Activated CD8-positive, alpha-beta memory T cell treated with anti-CD3 and anti-CD28 coated beads for 24 hours (primary cell): Measurements from ENCODE around the gene NFIL3.
A peak's percentile ranks its signal among the peaks of the same experiment; 100 is the strongest.
"Not testable (repeated sequence)": the region's sequence is repeated elsewhere in the genome, so short reads cannot be mapped to it uniquely, and the experiment has no call there.

Experiments used
- DNase-seq: peaks from one replicate; pipeline ENCODE4 v3.0.0-alpha.2; 2020

The NFIL3 gene, protein sequence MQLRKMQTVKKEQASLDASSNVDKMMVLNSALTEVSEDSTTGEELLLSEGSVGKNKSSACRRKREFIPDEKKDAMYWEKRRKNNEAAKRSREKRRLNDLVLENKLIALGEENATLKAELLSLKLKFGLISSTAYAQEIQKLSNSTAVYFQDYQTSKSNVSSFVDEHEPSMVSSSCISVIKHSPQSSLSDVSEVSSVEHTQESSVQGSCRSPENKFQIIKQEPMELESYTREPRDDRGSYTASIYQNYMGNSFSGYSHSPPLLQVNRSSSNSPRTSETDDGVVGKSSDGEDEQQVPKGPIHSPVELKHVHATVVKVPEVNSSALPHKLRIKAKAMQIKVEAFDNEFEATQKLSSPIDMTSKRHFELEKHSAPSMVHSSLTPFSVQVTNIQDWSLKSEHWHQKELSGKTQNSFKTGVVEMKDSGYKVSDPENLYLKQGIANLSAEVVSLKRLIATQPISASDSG

DNA sequence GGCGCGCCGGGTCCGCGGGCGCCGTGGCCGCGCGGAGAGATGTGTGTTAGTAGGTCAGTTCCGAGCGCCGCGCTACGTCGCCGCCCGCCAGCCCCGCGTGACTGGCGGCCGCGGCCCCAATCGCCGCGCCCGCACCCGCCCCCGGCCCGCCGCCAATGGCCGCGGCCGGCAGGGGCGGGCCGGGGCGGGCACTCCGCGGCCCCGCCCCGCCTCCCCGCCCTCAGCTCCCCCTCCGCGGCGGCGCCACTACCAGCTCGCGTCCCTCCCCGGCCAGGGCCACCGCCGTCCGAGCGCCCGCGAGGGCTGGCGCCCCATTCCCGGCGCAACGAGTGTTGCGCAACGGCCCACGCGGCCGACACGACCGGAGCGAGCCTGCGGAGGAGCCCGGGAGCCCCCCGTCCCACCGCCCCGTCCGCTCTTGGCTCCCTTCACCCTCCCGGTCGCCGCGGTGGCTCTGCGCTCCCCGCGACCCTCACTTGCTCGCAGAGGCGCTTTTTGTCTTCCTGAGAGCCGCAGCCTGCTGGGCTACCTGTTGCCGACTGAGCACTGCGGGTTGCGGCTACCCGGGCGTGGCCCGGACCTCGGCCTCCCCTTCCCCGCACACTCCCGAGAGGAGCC is at the start of gene NFIL3:
Gene NFIL3 (minus strand): TSS at position 48 of the 618 bp plus-strand sequence. CDS start 13,098 bp downstream, outside the sequence.
- peak; percentile 86 for DNase-seq

DNA sequence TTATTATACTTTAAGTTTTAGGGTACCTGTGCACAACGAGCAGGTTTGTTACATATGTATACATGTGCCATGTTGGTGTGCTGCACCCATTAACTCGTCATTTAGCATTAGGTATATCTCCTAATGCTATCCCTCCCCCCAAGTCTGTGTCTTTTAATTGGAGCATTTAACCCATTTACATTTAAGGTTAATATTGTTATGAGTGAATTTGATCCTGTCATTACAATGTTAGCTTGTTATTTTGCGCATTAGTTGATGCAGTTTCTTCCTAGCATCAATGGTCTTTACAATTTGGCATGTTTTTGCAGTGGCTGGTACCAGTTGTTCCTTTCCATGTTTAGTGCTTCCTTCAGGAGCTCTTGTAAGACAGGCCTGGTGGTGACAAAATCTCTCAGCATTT is 47.9 kb upstream of the NFIL3 start:
- DNase-seq, result not testable (repeated sequence)

DNA sequence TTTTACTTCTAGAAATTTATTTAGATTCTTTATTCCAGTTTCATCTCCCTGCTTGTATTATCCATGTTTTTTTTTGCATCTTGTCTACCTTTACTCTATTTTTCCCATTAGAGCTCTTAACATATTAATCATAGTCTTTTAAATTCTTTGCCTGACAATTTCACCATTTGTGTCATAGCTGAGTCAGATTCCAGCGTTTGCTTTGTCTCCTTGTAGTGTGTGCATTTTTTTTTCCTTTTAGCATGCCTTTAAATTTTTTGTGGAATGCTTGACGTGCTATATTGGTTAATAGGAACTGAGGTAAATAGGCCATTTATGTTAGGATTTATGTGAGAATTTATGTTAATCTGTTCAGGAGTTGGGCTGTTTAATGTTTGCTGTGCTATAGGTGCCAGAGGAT is 41.8 kb upstream of the NFIL3 start:
- no peak for DNase-seq

DNA sequence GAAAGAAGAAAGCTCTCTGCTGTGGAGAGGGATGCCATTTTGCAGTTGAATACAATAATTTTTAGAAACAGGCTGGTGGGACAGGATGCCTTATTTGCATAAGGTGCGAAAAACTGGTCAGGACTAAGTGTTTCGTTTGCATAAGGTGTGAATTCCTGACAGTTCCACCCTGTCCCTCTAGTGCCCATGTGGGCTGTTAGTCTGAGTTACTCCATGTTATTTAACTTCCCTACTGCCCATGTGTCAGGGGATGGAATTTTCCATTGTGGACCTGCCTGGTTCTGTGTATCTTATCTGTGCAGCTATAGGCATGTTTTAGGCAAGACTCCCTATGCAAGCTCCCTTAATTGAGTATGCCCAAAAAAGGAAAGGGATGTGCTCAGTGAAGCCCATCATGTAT is 35.3 kb upstream of the NFIL3 start:
- no peak for DNase-seq

DNA sequence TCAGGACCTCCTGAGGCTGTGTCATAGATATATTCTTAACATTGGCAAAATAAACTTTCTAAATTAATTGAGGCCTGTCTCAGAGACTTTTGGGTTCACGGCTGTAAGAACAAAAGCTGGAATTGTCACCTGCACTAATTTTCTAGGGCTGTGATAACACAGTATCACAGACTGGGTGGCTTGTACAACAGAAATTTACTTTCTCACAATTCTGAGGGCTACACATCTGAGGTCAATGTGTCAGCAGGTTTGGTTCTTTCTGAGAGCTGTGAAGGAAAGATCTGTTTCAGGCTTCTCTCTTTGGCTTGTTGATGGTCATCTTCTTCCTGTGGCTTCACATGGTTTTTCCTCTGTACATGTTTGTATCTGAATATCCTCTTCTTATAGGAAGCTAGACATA is 29.2 kb upstream of the NFIL3 start:
- DNase-seq, result no peak

DNA sequence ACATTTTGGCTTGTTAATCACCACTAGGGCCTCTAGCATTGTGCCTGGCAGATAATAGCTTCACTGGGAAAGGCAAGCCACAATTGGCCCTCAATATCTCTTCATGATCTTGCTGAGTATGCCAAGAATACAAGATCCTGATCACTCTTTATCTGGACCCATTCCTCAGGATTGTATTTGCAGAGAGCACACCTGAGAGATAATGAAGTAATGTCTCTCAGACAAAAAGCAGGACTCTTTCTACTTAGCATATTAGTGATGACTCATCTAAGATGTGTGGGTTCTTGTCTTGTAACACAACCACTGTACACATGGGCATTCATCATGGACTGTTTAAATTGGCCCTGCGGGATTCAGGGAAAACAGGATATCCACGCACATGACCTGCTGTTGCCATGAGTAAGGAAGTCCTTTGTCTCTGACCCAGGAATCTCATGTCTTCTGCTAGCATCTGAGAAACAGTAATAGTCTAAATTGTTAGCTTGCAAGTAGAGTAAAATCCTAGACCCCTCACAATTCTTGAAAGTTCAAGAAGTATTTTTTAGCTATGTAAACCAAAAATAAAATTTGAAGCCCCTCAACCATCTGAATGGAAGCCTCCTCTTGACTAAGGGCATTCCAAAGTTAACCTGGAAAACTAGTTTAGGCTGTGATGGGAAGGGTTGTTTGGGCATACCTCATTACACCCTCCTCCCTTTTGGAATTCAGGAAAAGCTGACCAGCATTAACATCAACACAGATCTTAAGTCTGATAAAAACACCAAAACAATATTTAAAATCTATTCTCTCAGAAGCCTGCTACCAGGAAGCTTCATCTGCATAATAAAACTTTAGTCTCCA is 28.0 kb upstream of the NFIL3 start:
- no peak for DNase-seq

DNA sequence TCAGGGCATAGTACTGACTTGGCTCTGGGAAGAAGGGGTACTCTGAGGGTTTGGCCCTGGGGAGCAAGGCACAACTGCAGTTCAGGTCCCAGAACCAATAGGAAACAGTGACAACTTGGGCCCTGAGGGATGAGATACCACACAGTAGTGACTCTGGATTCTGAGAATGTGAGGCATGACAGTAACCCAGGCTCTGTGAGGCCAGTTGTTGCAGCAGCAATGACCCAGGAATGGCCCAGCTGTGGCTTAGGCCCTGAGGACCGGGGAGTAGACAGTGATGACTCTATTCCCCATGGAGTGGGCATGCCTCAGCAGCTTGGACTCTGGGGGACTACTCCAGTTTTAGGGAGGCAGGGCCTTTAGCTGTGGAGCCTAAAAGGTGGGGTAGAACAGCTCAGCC is 21.5 kb upstream of the NFIL3 start:
- no peak for DNase-seq

DNA sequence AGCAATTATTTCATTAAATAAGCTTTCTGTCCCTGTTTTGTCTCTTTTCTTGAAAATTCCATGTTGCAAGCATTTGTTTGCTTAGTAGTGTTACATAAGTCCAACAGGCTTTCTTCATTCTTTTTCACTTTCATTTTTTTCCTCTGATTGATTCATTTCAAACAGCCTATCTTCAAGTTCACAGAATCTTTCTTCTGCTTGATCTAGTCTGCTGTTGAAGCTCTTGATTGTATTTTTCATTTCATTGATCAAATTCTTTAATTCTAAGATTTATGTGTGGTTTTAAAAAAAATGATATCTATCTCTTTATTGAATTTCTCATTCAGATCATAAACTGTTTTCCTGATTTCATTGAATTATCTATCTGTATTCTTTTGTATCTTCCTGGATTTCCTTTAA is 20.4 kb upstream of the NFIL3 start:
- DNase-seq, result no peak

DNA sequence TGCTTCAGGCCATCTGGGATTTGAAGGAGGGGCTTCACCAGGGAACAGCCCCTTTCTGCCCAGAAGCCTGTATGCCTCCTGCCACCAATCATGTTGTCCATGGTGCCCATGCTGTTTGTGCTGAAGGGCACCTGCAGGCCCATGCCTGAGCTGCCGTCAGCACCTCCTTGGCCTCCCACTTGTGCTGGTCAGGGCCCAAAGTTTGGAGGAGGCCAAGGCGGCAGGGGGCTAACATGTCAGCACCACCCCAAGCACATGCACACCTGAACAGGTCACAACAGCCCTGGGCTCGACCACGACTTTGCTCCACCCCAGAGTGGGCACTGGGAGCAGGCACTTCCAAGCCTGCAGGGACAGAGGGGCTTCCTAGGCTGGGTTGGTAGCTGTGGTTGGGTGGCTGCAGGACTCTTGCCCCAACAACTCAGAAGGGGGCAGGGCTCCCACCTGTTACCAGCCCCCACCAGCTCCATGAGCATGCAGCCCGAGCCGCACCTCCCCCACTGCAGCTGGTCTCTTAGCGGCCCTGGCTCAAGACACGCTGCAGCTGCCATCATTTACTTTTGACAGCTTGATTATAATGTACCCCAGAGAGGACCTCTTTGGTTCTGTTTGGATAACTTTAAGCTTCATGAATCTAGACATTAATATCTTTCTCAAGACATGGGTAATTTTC is 19.8 kb upstream of the NFIL3 start:
- no peak for DNase-seq

DNA sequence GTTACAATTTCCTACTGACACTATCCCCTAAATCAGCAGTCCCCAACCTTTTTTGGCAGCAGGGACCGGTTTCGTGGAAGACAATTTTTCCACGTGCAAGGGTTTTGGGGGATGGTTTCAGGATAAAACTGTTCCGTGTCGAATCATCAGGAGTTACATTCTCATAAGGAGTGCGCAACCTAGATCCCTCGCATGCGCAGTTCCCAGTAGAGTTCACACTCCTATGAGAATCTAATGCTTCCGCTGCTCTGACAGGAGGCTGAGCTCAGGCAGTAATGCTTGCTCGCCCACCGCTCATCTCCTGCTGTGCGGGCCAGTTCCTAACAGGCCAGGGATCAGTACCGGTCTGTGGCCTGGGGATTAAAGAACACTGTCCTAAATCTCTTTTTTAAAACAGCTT is 13.2 kb upstream of the NFIL3 start:
- no peak for DNase-seq

DNA sequence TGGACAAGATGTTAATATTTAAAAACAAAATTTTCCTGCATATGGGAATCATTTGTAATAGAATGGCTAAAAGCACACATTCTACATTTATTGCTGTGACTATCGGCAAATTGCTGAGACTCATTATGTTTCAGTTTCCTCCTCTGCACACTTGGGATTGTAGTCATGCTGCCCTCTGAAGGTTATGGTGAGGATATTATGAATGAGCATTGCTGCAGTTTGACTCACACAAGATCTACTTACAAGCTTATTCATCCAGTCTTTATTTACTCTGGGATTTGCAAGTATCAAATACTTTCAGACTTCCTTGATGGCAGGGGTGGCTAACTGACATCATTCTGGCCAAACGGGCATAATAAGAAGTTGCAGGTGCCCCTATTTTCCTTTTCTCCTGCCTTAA is 9.5 kb upstream of the NFIL3 start:
- DNase-seq, result no peak

DNA sequence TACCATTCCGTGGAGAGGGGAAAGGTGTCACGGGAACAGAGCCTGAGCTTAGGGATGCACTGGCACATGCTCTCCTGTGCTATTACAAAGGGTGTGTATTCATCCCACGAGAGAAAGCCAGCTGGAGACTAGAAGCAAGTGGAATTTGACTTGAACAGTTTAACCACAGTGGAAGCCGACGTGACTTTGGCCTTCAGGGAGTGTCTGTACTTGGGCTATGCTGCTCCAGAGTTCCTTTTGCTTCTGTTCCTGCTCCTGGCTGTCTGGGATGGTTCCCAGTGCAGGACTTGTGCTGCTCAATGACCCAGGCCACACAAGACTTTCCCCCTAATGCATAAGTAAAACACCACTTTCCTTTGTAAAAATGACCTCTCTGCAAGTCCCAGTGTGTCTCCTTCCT is 7.9 kb upstream of the NFIL3 start:
- no peak for DNase-seq

DNA sequence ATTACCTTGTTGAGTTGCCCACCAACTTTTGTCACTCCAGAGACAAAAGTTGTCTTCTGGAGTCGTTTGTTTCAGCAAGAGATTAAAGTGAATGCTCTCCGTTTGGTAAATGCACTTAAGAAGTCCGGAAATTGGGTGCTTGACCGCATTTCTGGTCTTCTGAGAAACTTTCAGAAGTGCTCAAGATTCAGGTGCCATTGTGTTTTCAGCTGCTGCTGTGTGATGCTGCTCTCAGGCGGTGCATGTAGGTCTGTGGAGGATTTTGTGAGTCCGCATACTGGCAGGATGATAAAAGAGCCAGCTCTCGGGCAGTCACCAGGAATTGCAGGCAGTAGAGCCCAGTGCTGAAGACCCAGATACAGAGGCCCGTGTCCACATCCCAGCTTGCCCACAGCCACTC is 5.9 kb upstream of the NFIL3 start:
- no peak for DNase-seq

DNA sequence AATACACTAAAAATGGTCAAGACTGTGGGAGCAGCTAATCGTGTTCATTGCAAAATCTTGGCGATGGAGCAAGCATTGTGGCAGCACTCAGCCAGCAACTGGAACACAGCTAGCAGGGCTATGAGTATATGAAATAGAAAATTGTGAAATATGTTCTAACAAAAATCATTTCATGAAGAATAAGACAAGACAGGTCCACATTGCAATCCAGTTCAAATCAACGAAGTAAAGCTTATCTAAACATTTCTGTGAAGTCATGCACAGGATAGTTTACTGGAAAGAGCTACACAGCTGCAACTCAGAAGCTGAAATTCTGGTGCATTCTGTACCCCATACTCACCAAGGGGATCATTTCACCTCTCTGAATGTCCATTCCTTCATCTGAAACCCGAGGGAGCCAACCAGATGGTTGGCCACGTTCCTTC is 5.3 kb upstream of the NFIL3 start:
- DNase-seq, result no peak

DNA sequence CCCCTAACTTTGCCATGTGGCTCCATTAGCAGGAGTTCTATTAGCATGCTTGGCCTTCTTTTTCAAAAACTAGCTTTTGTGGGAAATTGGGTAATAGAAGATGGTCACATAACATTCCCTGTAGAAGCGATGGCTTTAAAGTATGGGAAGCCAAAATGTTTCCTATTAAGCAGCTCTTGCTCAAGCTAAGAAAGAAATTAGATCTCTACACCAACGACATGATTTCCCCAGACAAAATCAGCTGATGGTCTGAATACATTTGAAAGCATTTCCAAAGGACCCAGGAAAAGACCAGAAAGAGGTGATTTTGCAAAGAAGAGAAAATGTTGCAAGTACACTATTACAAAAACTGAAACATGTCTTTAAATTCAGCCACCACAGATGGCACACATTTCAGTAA is 4.8 kb upstream of the NFIL3 start:
- DNase-seq, result no peak

DNA sequence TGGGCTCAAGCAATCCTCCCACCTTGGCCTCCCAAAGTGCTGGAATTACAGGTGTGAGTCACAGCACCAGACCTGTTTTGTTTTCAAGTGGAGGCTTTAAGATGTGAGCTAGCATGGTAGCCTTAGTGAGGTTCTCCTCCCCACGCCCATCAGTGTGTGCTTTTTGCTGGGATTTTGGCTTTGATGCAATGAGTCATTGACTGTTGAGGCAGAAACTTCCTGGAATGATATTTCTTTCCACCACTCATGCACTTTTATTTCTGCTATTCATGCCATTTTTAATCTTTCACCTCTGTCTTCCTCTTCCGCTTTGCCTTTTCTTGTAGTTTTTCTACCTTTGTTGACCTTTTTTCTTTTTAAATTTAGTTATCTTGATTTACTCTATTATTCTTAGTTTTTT is 4.2 kb upstream of the NFIL3 start:
- no peak for DNase-seq

DNA sequence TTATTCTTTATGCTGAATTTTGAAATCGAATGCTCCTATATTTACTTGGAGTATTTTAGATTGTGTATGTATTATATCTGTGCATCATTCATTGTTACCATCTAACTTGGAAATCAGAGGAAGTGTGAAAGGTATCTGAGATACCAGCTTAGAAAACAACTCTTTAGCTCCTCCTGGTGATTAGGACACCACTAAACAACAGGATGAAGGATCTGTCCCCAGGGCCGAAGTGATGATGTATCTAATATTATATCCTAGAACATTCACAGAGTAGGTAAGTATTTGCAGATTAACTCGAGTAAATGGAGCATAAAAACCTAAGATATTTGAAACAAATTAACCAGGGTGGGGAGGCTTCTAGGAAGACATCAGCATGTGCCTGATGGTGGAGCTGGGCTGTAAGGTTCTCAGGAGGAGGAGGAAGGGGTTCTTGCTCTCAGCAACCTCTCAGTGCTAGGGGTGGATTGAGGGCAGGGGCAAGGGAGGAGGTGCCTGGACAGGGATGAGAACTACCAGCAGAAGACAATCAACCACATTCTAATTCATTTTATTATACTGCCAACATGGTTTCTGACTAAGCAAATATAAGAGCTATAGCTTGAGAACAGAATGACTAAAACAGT is 2.6 kb upstream of the NFIL3 start:
- peak; percentile 57 for DNase-seq

DNA sequence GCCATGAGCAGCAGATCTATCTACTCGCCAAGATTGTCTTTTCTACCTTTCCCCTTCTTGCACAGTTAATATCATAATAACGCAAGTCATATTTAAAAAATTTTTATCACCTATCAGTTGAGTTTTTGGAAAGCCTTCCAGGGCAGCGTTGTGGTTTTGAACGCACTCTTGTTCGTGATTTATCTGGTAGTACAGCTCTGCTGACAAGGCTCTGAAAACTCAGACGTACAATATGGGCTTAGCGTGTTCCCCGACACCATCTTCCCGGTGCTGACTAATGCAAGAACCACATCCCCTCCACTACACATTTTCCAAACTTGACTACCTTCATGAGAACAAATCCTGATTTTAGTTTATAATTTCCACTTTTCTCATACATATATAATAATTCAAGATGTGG is 1.6 kb upstream of the NFIL3 start:
- DNase-seq, result no peak

DNA sequence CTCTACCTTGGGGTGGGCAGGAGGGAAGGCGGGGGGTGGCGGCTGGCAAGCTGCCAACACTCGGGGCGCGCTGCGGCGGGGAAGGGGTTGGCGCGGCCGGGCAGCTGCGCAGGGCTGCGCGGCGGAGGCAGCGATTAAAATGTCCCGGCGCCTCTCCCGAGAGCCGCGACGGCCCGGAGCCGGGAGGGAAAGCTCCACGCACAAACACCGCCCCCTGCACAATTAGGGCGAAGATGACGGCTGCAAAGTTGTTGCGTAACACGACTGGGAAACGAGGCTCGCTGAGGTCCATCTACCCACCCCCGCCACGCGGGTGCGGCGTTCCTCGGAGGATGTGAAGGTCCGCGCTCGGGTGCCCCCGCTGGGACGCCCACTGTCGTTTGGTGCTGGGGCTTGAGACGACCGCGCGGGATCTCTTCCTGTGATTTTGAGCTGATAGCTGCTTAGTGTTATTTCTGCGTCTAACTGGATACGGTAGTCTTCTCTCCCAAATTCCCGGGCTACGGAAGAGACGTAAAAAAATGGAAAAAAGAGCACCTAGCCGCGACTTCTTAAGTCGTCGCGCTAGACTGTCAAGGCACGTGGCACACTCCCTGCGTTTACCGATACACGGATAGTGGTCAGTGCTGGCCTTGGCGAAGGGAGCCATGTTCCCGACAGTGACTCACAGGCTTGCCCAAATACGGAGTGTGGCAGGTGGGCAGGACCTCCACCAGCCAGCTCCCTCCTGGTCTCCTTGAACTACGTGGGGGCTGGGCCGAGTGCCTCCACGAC is 958 bp upstream of the NFIL3 start:
- DNase-seq, result peak; percentile 84

DNA sequence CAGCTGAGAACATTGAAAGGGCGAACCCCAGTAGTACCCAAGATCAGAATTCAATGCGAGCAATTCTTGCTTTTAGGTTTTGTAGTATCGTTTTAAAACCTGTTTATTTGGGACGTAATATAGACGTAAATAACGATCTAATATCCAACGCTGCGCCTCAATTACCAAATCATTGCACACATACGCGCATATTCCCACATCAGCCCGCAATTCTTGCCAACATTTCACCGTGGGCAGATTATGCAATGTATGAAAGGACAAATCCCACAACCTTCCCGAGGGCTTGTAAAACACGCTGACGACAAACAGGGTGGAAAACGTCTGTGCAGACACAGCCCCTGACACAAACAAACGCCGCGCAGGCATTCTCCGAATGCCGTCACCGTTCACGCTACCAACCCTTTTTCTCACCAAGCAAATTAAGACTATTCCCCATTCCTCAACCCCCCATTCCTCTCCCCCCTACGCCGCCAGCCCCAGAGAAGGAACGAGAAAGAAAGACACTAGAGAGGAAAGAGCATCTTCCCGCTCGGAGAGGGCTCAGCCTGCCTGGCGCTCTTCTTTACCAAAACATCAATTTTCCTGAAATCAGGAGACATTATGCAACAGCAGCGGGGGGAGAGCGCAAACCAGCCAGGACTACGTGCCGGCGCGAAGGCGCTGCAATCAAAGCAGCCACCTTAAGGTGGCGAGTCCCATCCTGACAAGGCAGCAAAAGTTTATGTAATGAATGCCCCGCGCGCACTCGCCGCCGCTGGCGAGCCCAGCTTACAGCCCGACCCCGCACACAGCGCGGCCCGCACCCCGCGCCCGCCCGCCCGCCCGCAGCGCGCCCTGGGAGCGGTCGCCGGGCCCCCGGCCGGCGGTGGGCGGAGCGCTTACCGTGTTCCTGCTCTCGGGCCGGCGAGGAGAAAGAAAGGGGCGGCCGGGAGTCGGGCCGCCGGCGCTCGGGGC is 597 bp downstream of the NFIL3 start:
- DNase-seq, result peak; percentile 84
